Measurements from ENCODE around the gene RAD1.

- TF ChIP-seq GATA3 (IDR thresholded peaks at IDR 0.05; ENCODE audit: borderline replicate concordance) (no peak), POLR2A (IDR thresholded peaks at IDR 0.05; ENCODE audit: low read length) (no peak), CTCF (IDR thresholded peaks at IDR 0.05) (no peak), USF2 (IDR thresholded peaks at IDR 0.05) (no peak)
These were observed 34.1 kb downstream of the RAD1 start for GRCh38 chr5:34881246-34881645.

All from A549 (cell line).